Measurements from ENCODE around the gene PACC1. TPM values are rescaled to one million over a fixed set of nuclear protein-coding genes. Genes with fewer than 3 reads are reported as not detected.

PACC1 gene
- total RNA-seq, 1 experiment from 2014 or later = 19.5 TPM

GRCh38 chr1:212381397-212382035, 33.2 kb downstream of the PACC1 start:
- H3K4me3 Mint-ChIP-seq = no peak overlapping the region
- ChIA-PET CTCF (no interaction called here), POLR2A (no interaction called here)
- no peaks in the 10 kb centered on the region for H3K27me3 Mint-ChIP-seq (ENCODE audit: low read depth)
- ATAC-seq (no peak; the same call in 1 of the 2 replicates), DNase-seq (ENCODE audit: low spot score) (no peak)
- TF ChIP-seq ZNF423 (CRISPR knock-in tag; IDR thresholded peaks at IDR 0.05) (no peak), CDX4 (CRISPR knock-in tag; IDR thresholded peaks at IDR 0.05; ENCODE audit: borderline replicate concordance) (no peak), ZNF281 (CRISPR knock-in tag; IDR thresholded peaks at IDR 0.05) (no peak), ATF6 (CRISPR knock-in tag; IDR thresholded peaks at IDR 0.05) (no peak), ZBTB43 (CRISPR knock-in tag; IDR thresholded peaks at IDR 0.05) (no peak), USF2 (CRISPR knock-in tag; IDR thresholded peaks at IDR 0.05) (no peak), TEAD1 (CRISPR knock-in tag; IDR thresholded peaks at IDR 0.05) (no peak), TEAD4 (CRISPR knock-in tag; IDR thresholded peaks at IDR 0.05) (no peak), ZNF263 (CRISPR knock-in tag; IDR thresholded peaks at IDR 0.05; ENCODE audit: low read depth) (no peak), ZNF232 (CRISPR knock-in tag; IDR thresholded peaks at IDR 0.05) (no peak), SP1 (CRISPR knock-in tag; conservative IDR thresholded peaks at IDR 0.05) (no peak), NFYB (CRISPR knock-in tag; conservative IDR thresholded peaks at IDR 0.05; ENCODE audit: low read depth) (no peak)
- H3K9me3 Mint-ChIP-seq = no peaks in the 10 kb centered on the region
- H3K4me1 Mint-ChIP-seq = peaks cover 3% of the 10 kb centered on the region; the same call in 1 of the 2 replicates
- peaks cover 65% of the 10 kb centered on the region for H3K36me3 Mint-ChIP-seq
- H3K27ac Mint-ChIP-seq = no peak overlapping the region

GRCh38 chr1:212379366-212379765, 35.3 kb downstream of the PACC1 start:
- H3K4me3 Mint-ChIP-seq = no peak overlapping the region
- no peaks in the 10 kb centered on the region for H3K27me3 Mint-ChIP-seq (ENCODE audit: low read depth)
- CTCF ChIA-PET = interaction anchor here (1.3 to 1.4 kb wide), 2 partner anchors 76 to 78 kb away, joined by 3 to 6 read pairs; no protein-coding TSS in a partner anchor
- no peak for DNase-seq (ENCODE audit: low spot score)
- POLR2A ChIA-PET = no interaction called here
- ATAC-seq = no peak
- peaks cover 3% of the 10 kb centered on the region; the same call in 1 of the 2 replicates for H3K4me1 Mint-ChIP-seq
- H3K36me3 Mint-ChIP-seq = peaks cover 59% of the 10 kb centered on the region
- TF ChIP-seq ZNF671 (CRISPR knock-in tag; IDR thresholded peaks at IDR 0.05) (no peak), ZNF425 (CRISPR knock-in tag; conservative IDR thresholded peaks at IDR 0.05) (no peak), CREM (CRISPR knock-in tag; IDR thresholded peaks at IDR 0.05) (no peak), SMAD4 (CRISPR knock-in tag; IDR thresholded peaks at IDR 0.05) (no peak), MYBL2 (CRISPR knock-in tag; IDR thresholded peaks at IDR 0.05) (no peak), USF2 (CRISPR knock-in tag; IDR thresholded peaks at IDR 0.05) (no peak), GABPB1 (CRISPR knock-in tag; IDR thresholded peaks at IDR 0.05) (no peak), FOXJ3 (CRISPR knock-in tag; IDR thresholded peaks at IDR 0.05; ENCODE audit: borderline replicate concordance) (no peak)
- H3K9me3 Mint-ChIP-seq = no peaks in the 10 kb centered on the region
- no peak overlapping the region for H3K27ac Mint-ChIP-seq
